ENCODE results near the gene DNAH12. TPM values are rescaled to one million over a fixed set of nuclear protein-coding genes. Genes with fewer than 3 reads are reported as not detected.

Gene DNAH12
- total RNA-seq, 1 donor from 2014 or later = not detected

GRCh38 chr3:57559526-57559925, 15.4 kb upstream of the DNAH12 start:
- Mint-ChIP-seq H3K4me3 (ENCODE audit: low read depth) (peak overlapping the region; percentile 49), H3K27me3 (ENCODE audit: low read depth) (no peaks in the 10 kb centered on the region), H3K9me3 (no peaks in the 10 kb centered on the region), H3K27ac (peak overlapping the region; percentile 17), H3K36me3 (ENCODE audit: low read depth) (peaks cover 57% of the 10 kb centered on the region), H3K4me1 (ENCODE audit: low read depth) (peaks cover 46% of the 10 kb centered on the region)
- intact Hi-C loops (cut with micrococcal nuclease) = loop anchor here (5.0 kb wide), 2 partner anchors 198 to 387 kb away; partner anchors contain the start of gene SLMAP
- DNase-seq (ENCODE audit: low spot score) = no peak

GRCh38 chr3:57557085-57557537, 13.0 kb upstream of the DNAH12 start:
- peak overlapping the region; percentile 88 for H3K4me3 Mint-ChIP-seq (ENCODE audit: low read depth)
- intact Hi-C loops (cut with micrococcal nuclease) = loop anchor here (2.0 to 5.0 kb wide), 3 partner anchors 136 to 385 kb away; partner anchors contain the start of genes DENND6A and SLMAP
- peaks cover 44% of the 10 kb centered on the region for H3K4me1 Mint-ChIP-seq (ENCODE audit: low read depth)
- no peaks in the 10 kb centered on the region for H3K9me3 Mint-ChIP-seq
- H3K27ac Mint-ChIP-seq = peak overlapping the region; percentile 98
- peak; percentile 42 for DNase-seq (ENCODE audit: low spot score)
- H3K27me3 Mint-ChIP-seq (ENCODE audit: low read depth) = no peaks in the 10 kb centered on the region
- H3K36me3 Mint-ChIP-seq (ENCODE audit: low read depth) = peaks cover 46% of the 10 kb centered on the region

- Mint-ChIP-seq H3K4me1 (ENCODE audit: low read depth) (peaks cover 43% of the 10 kb centered on the region), H3K27me3 (ENCODE audit: low read depth) (no peaks in the 10 kb centered on the region), H3K9me3 (no peaks in the 10 kb centered on the region), H3K36me3 (ENCODE audit: low read depth) (peaks cover 46% of the 10 kb centered on the region), H3K4me3 (ENCODE audit: low read depth) (peak overlapping the region; percentile 88), H3K27ac (peak overlapping the region; percentile 98)
- no peak for DNase-seq (ENCODE audit: low spot score)
- intact Hi-C loops (cut with micrococcal nuclease) = loop anchor here (1.0 to 5.0 kb wide), 4 partner anchors 41 to 384 kb away; partner anchors contain the start of genes ARF4, DENND6A and SLMAP
Observed at GRCh38 chr3:57556459-57557084, 12.4 kb upstream of the DNAH12 start.

GRCh38 chr3:57555738-57556458, 11.8 kb upstream of the DNAH12 start, which contains the start of gene PDE12:
TSS of gene PDE12 (plus strand) at chr3:57556274. CDS start at chr3:57556380, 106 bp downstream.
- peak within 1 kb of the TSS; percentile 98 for H3K27ac Mint-ChIP-seq
- no peaks in the 10 kb centered on the region for H3K27me3 Mint-ChIP-seq (ENCODE audit: low read depth)
- DNase-seq (ENCODE audit: low spot score) = peak; percentile 80
- peaks cover 39% of the 10 kb centered on the region for H3K4me1 Mint-ChIP-seq (ENCODE audit: low read depth)
- intact Hi-C loops (cut with micrococcal nuclease) = loop anchor here (1.0 to 5.0 kb wide), 4 partner anchors 41 to 384 kb away; partner anchors contain the start of genes ARF4, DENND6A and SLMAP
- no peaks in the 10 kb centered on the region for H3K9me3 Mint-ChIP-seq
- peak within 1 kb of the TSS; percentile 88 for H3K4me3 Mint-ChIP-seq (ENCODE audit: low read depth)
- peaks cover 43% of the 10 kb centered on the region for H3K36me3 Mint-ChIP-seq (ENCODE audit: low read depth)

- Mint-ChIP-seq H3K9me3 (no peaks in the 10 kb centered on the region), H3K4me3 (ENCODE audit: low read depth) (peak overlapping the region; percentile 88), H3K36me3 (ENCODE audit: low read depth) (peaks cover 37% of the 10 kb centered on the region), H3K27me3 (ENCODE audit: low read depth) (no peaks in the 10 kb centered on the region), H3K4me1 (ENCODE audit: low read depth) (peaks cover 35% of the 10 kb centered on the region), H3K27ac (peak overlapping the region; percentile 98)
- no peak for DNase-seq (ENCODE audit: low spot score)
- intact Hi-C loops (cut with micrococcal nuclease) = loop anchor here (5.0 kb wide), 2 partner anchors 202 to 383 kb away; partner anchors contain the start of gene SLMAP
Observed at GRCh38 chr3:57555306-57555705, 11.2 kb upstream of the DNAH12 start.

- intact Hi-C loops (cut with micrococcal nuclease) = no loop called here
- no peak for DNase-seq (ENCODE audit: low spot score)
- no peak overlapping the region for H3K27ac Mint-ChIP-seq
- H3K9me3 Mint-ChIP-seq = no peaks in the 10 kb centered on the region
- H3K4me3 Mint-ChIP-seq (ENCODE audit: low read depth) = no peak overlapping the region
- H3K4me1 Mint-ChIP-seq (ENCODE audit: low read depth) = peaks cover 6% of the 10 kb centered on the region
- peaks cover 4% of the 10 kb centered on the region for H3K27me3 Mint-ChIP-seq (ENCODE audit: low read depth)
- no peaks in the 10 kb centered on the region for H3K36me3 Mint-ChIP-seq (ENCODE audit: low read depth)
Observed at GRCh38 chr3:57546616-57547015, 2.5 kb upstream of the DNAH12 start.

GRCh38 chr3:57545636-57546268, 1.6 kb upstream of the DNAH12 start:
- intact Hi-C loops (cut with micrococcal nuclease) = no loop called here
- Mint-ChIP-seq H3K4me3 (ENCODE audit: low read depth) (no peak overlapping the region), H3K36me3 (ENCODE audit: low read depth) (no peaks in the 10 kb centered on the region), H3K27ac (no peak overlapping the region), H3K4me1 (ENCODE audit: low read depth) (peaks cover 6% of the 10 kb centered on the region), H3K27me3 (ENCODE audit: low read depth) (peaks cover 4% of the 10 kb centered on the region), H3K9me3 (no peaks in the 10 kb centered on the region)
- no peak for DNase-seq (ENCODE audit: low spot score)

GRCh38 chr3:57538465-57538864, 5.7 kb downstream of the DNAH12 start:
- Mint-ChIP-seq H3K4me3 (ENCODE audit: low read depth) (no peak overlapping the region), H3K4me1 (ENCODE audit: low read depth) (no peaks in the 10 kb centered on the region), H3K27ac (no peak overlapping the region), H3K27me3 (ENCODE audit: low read depth) (no peaks in the 10 kb centered on the region), H3K9me3 (no peaks in the 10 kb centered on the region), H3K36me3 (ENCODE audit: low read depth) (no peaks in the 10 kb centered on the region)
- no peak for DNase-seq (ENCODE audit: low spot score)
- intact Hi-C loops (cut with micrococcal nuclease) = no loop called here

GRCh38 chr3:57530071-57530608, 14.0 kb downstream of the DNAH12 start:
- Mint-ChIP-seq H3K27ac (no peak overlapping the region), H3K4me3 (ENCODE audit: low read depth) (no peak overlapping the region), H3K4me1 (ENCODE audit: low read depth) (no peaks in the 10 kb centered on the region), H3K9me3 (no peaks in the 10 kb centered on the region), H3K27me3 (ENCODE audit: low read depth) (peaks cover 9% of the 10 kb centered on the region), H3K36me3 (ENCODE audit: low read depth) (no peaks in the 10 kb centered on the region)
- DNase-seq (ENCODE audit: low spot score) = no peak
- intact Hi-C loops (cut with micrococcal nuclease) = no loop called here

GRCh38 chr3:57518276-57518915, 25.7 kb downstream of the DNAH12 start:
- Mint-ChIP-seq H3K27ac (no peak overlapping the region), H3K27me3 (ENCODE audit: low read depth) (peaks cover 18% of the 10 kb centered on the region), H3K9me3 (no peaks in the 10 kb centered on the region), H3K36me3 (ENCODE audit: low read depth) (no peaks in the 10 kb centered on the region), H3K4me1 (ENCODE audit: low read depth) (no peaks in the 10 kb centered on the region), H3K4me3 (ENCODE audit: low read depth) (no peak overlapping the region)
- intact Hi-C loops (cut with micrococcal nuclease) = no loop called here
- DNase-seq (ENCODE audit: low spot score) = no peak

- H3K27ac Mint-ChIP-seq = no peak overlapping the region
- no peak overlapping the region for H3K4me3 Mint-ChIP-seq (ENCODE audit: low read depth)
- intact Hi-C loops (cut with micrococcal nuclease) = no loop called here
- no peaks in the 10 kb centered on the region for H3K9me3 Mint-ChIP-seq
- H3K27me3 Mint-ChIP-seq (ENCODE audit: low read depth) = peaks cover 25% of the 10 kb centered on the region
- no peaks in the 10 kb centered on the region for H3K4me1 Mint-ChIP-seq (ENCODE audit: low read depth)
- DNase-seq (ENCODE audit: low spot score) = no peak
- H3K36me3 Mint-ChIP-seq (ENCODE audit: low read depth) = no peaks in the 10 kb centered on the region
Observed at GRCh38 chr3:57512166-57512565, 32.0 kb downstream of the DNAH12 start.

- Mint-ChIP-seq H3K27ac (no peak overlapping the region), H3K27me3 (ENCODE audit: low read depth) (peaks cover 9% of the 10 kb centered on the region), H3K4me3 (ENCODE audit: low read depth) (no peak overlapping the region), H3K9me3 (no peaks in the 10 kb centered on the region), H3K4me1 (ENCODE audit: low read depth) (no peaks in the 10 kb centered on the region), H3K36me3 (ENCODE audit: low read depth) (no peaks in the 10 kb centered on the region)
- DNase-seq (ENCODE audit: low spot score) = no peak
- intact Hi-C loops (cut with micrococcal nuclease) = no loop called here
Observed at GRCh38 chr3:57505901-57506300, 38.2 kb downstream of the DNAH12 start.

Data from activated T-helper 2 cell treated with anti-CD3 and anti-CD28 coated beads, Interferon-gamma antibody, Interleukin-2, Interleukin-4, amounts not matched to agents 10 μg/mL and 5 μg/mL and 100 μg/mL, durations not matched to agents 14 hours and 24 hours and 36 hours (primary cell).